Activated CD8-positive, alpha-beta memory T cell treated with anti-CD3 and anti-CD28 coated beads, Interleukin-2, amount 50 U/mL, for 4 hours (primary cell): ENCODE data around the gene IL31RA.
"Not testable (repeated sequence)": the region's sequence is repeated elsewhere in the genome, so short reads cannot be mapped to it uniquely, and the experiment has no call there.

ENCODE experiments used
- DNase-seq: peaks from one replicate; pipeline ENCODE4 v3.0.0-alpha.2; 2020

The IL31RA gene

GRCh38 chr5:55927861-55928655 lies 76.9 kb downstream of the IL31RA start:
- DNase-seq = no peak

- DNase-seq = no peak
These were observed 78.1 kb downstream of the IL31RA start for GRCh38 chr5:55929020-55929799.

- DNase-seq = no peak
These were observed 81.5 kb downstream of the IL31RA start for GRCh38 chr5:55932700-55933099.

GRCh38 chr5:55933377-55934114 lies 82.4 kb downstream of the IL31RA start:
- no peak for DNase-seq

- no peak for DNase-seq
These were observed 83.0 kb downstream of the IL31RA start for GRCh38 chr5:55934115-55934613.

GRCh38 chr5:55934720-55935119 lies 83.6 kb downstream of the IL31RA start:
- DNase-seq = no peak

GRCh38 chr5:55935371-55935770 lies 84.2 kb downstream of the IL31RA start:
- DNase-seq = no peak

GRCh38 chr5:55936100-55936693 lies 85.0 kb downstream of the IL31RA start:
- peak; percentile 78 for DNase-seq

- not testable (repeated sequence) for DNase-seq
These were observed 86.4 kb downstream of the IL31RA start for GRCh38 chr5:55937598-55937997.

- DNase-seq = not testable (repeated sequence)
These were observed 90.0 kb downstream of the IL31RA start for GRCh38 chr5:55941154-55941553.

GRCh38 chr5:55959208-55959607 lies 108.1 kb downstream of the IL31RA start:
- DNase-seq = no peak

GRCh38 chr5:55960779-55961178 lies 109.6 kb downstream of the IL31RA start:
- DNase-seq = no peak

- DNase-seq = no peak
These were observed 114.4 kb downstream of the IL31RA start for GRCh38 chr5:55965525-55965924.

GRCh38 chr5:55966284-55966683 lies 115.1 kb downstream of the IL31RA start:
- no peak for DNase-seq

- DNase-seq = no peak
These were observed 118.8 kb downstream of the IL31RA start for GRCh38 chr5:55969956-55970355.
